SK-N-SH treated with all-trans-retinoic acid at 6 μM for 48 hours (cell line): ENCODE results near the gene ALK.

Source experiments
- ATAC-seq: fragments of 200-7000 bp; cut with Tn5 transposase; 3 replicates; pipeline ENCODE4 v1.9.1; 2020; ENCODE audit warnings: mild to moderate bottlenecking, moderate library complexity
- ARNTL ChIP-seq: fragments of 450-650 bp; formaldehyde crosslinking; IDR thresholded peaks from 2 replicates; pipeline ENCODE4 v1.5.0; 2020; ENCODE audit warnings: low read depth, mild to moderate bottlenecking, moderate library complexity, borderline replicate concordance
- BACH2 ChIP-seq: fragments of 250-450 bp; sonication (Bioruptor Pico); IDR thresholded peaks from 2 replicates; pipeline ENCODE4 v1.9.0; 2021; ENCODE audit warnings: mild to moderate bottlenecking, borderline replicate concordance
- CSRNP3 ChIP-seq: fragments of 250-450 bp; sonication (Bioruptor Pico); IDR thresholded peaks from 2 replicates; pipeline ENCODE4 v1.5.1; 2021; ENCODE audit warnings: mild to moderate bottlenecking, moderate library complexity
- ESRRG ChIP-seq: fragments of 250-450 bp; sonication (Bioruptor Pico); IDR thresholded peaks from 2 replicates; pipeline ENCODE4 v1.6.1; 2021; ENCODE audit warnings: mild to moderate bottlenecking
- GLIS3 ChIP-seq: fragments of 250-450 bp; sonication (Bioruptor Pico); IDR thresholded peaks from 2 replicates; pipeline ENCODE4 v1.5.0; 2020; ENCODE audit warnings: mild to moderate bottlenecking, moderate library complexity
- ISL1 ChIP-seq: fragments of 250-450 bp; sonication (Bioruptor Pico); IDR thresholded peaks from 2 replicates; pipeline ENCODE4 v2.1.2; 2022; ENCODE audit warnings: mild to moderate bottlenecking, moderate library complexity
- OSR1 ChIP-seq: fragments of 250-450 bp; sonication (Bioruptor Pico); IDR thresholded peaks from 2 replicates; pipeline ENCODE4 v1.8.0; 2022; ENCODE audit warnings: moderate library complexity, mild to moderate bottlenecking, inconsistent platforms
- PATZ1 ChIP-seq: fragments of 250-450 bp; sonication (Bioruptor Pico); IDR thresholded peaks from 2 replicates; pipeline ENCODE4 v1.8.0; 2020; ENCODE audit warnings: mild to moderate bottlenecking, moderate library complexity, borderline replicate concordance
- PPARA ChIP-seq: fragments of 250-450 bp; sonication (Bioruptor Pico); IDR thresholded peaks from 2 replicates; pipeline ENCODE4 v1.5.0; 2020; ENCODE audit warnings: mild to moderate bottlenecking, borderline replicate concordance
- RARB ChIP-seq: fragments of 250-450 bp; sonication (Bioruptor Pico); IDR thresholded peaks from 2 replicates; pipeline ENCODE4 v1.8.0; 2021; ENCODE audit warnings: mild to moderate bottlenecking, moderate library complexity
- SNAI2 ChIP-seq: fragments of 250-450 bp; sonication (Bioruptor Pico); IDR thresholded peaks from 2 replicates; pipeline ENCODE4 v1.5.0; 2020; ENCODE audit warnings: mild to moderate bottlenecking, moderate library complexity
- TCF4 ChIP-seq: fragments of 250-450 bp; sonication (Bioruptor Pico); IDR thresholded peaks from 2 replicates; pipeline ENCODE4 v1.8.0; 2021; ENCODE audit warnings: mild to moderate bottlenecking, moderate library complexity, borderline replicate concordance
- TOX ChIP-seq: fragments of 250-450 bp; sonication (Bioruptor Pico); IDR thresholded peaks from 2 replicates; pipeline ENCODE4 v1.8.0; 2021; ENCODE audit warnings: mild to moderate bottlenecking, moderate library complexity, borderline replicate concordance
- ZC3H10 ChIP-seq: fragments of 250-450 bp; sonication (Bioruptor Pico); IDR thresholded peaks from 2 replicates; pipeline ENCODE4 v1.5.1; 2021; ENCODE audit warnings: mild to moderate bottlenecking, moderate library complexity
- ZFP3 ChIP-seq: fragments of 250-450 bp; sonication (Bioruptor Pico); IDR thresholded peaks from 2 replicates; pipeline ENCODE4 v1.5.0; 2020; ENCODE audit warnings: mild to moderate bottlenecking, moderate library complexity
- ZFP30 ChIP-seq: fragments of 450-650 bp; formaldehyde crosslinking; IDR thresholded peaks from 2 replicates; pipeline ENCODE4 v1.5.0; 2022; ENCODE audit warnings: mild to moderate bottlenecking, moderate library complexity
- ZNF565 ChIP-seq: fragments of 450-650 bp; formaldehyde crosslinking; conservative IDR thresholded peaks from 2 replicates; pipeline ENCODE4 v1.5.0; 2020; ENCODE audit warnings: low read depth, mild to moderate bottlenecking, moderate library complexity
- ZNF70 ChIP-seq: fragments of 450-650 bp; formaldehyde crosslinking; IDR thresholded peaks from 2 replicates; pipeline ENCODE4 v1.5.0; 2020; ENCODE audit warnings: mild to moderate bottlenecking, moderate library complexity
- ZNF8 ChIP-seq: fragments of 450-650 bp; formaldehyde crosslinking; IDR thresholded peaks from 2 replicates; pipeline ENCODE4 v1.5.0; 2020; ENCODE audit warnings: mild to moderate bottlenecking, moderate library complexity
- TF ChIP-seq, protein P1 (sequence below): fragments of 250-450 bp; sonication (Bioruptor Pico); IDR thresholded peaks from 2 replicates; pipeline ENCODE4 v1.8.0; 2021; ENCODE audit warnings: low read depth, mild to moderate bottlenecking, moderate library complexity, borderline replicate concordance
- TF ChIP-seq, protein P2 (sequence below): fragments of 250-450 bp; sonication (Bioruptor Pico); IDR thresholded peaks from 2 replicates; pipeline ENCODE4 v1.5.1; 2020; ENCODE audit warnings: low read depth, mild to moderate bottlenecking, moderate library complexity

Gene ALK

GRCh38 chr2:29561628-29562027, 359.8 kb downstream of the ALK start:
- ATAC-seq, result no peak
- TF ChIP-seq PPARA (CRISPR knock-in tag) (no peak), GLIS3 (CRISPR knock-in tag) (no peak), ISL1 (CRISPR knock-in tag) (no peak), TCF4 (no peak), ARNTL (CRISPR knock-in tag) (no peak), ZNF565 (CRISPR knock-in tag) (no peak), TOX (CRISPR knock-in tag) (no peak)

GRCh38 chr2:29561181-29561580, 360.2 kb downstream of the ALK start:
- TF ChIP-seq ISL1 (CRISPR knock-in tag) (no peak), ZNF8 (no peak), ZNF565 (CRISPR knock-in tag) (no peak), CSRNP3 (CRISPR knock-in tag) (no peak), ZFP30 (CRISPR knock-in tag) (no peak), ZFP3 (no peak), RARB (no peak)
- TF ChIP-seq, protein P1, sequence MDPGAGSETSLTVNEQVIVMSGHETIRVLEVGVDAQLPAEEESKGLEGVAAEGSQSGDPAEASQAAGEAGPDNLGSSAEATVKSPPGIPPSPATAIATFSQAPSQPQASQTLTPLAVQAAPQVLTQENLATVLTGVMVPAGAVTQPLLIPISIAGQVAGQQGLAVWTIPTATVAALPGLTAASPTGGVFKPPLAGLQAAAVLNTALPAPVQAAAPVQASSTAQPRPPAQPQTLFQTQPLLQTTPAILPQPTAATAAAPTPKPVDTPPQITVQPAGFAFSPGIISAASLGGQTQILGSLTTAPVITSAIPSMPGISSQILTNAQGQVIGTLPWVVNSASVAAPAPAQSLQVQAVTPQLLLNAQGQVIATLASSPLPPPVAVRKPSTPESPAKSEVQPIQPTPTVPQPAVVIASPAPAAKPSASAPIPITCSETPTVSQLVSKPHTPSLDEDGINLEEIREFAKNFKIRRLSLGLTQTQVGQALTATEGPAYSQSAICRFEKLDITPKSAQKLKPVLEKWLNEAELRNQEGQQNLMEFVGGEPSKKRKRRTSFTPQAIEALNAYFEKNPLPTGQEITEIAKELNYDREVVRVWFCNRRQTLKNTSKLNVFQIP (CRISPR knock-in tag), result no peak
- no peak for ATAC-seq

- TF ChIP-seq ZNF565 (CRISPR knock-in tag) (no peak), ISL1 (CRISPR knock-in tag) (no peak), ZNF8 (no peak), PATZ1 (no peak), OSR1 (no peak), GLIS3 (CRISPR knock-in tag) (no peak), TOX (CRISPR knock-in tag) (no peak), RARB (no peak), ESRRG (CRISPR knock-in tag) (no peak), BACH2 (CRISPR knock-in tag) (no peak), ZC3H10 (no peak)
- TF ChIP-seq, protein P2, sequence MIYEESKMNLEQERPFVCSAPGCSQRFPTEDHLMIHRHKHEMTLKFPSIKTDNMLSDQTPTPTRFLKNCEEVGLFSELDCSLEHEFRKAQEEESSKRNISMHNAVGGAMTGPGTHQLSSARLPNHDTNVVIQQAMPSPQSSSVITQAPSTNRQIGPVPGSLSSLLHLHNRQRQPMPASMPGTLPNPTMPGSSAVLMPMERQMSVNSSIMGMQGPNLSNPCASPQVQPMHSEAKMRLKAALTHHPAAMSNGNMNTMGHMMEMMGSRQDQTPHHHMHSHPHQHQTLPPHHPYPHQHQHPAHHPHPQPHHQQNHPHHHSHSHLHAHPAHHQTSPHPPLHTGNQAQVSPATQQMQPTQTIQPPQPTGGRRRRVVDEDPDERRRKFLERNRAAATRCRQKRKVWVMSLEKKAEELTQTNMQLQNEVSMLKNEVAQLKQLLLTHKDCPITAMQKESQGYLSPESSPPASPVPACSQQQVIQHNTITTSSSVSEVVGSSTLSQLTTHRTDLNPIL (CRISPR knock-in tag), result no peak
- TF ChIP-seq, all 23 proteins: peak for 0
- ATAC-seq, result no peak
Measured at GRCh38 chr2:29560566-29560965, 360.8 kb downstream of the ALK start.

GRCh38 chr2:29560030-29560429, 361.4 kb downstream of the ALK start:
- peak; percentile 96 for TF ChIP-seq ZNF8
- TF ChIP-seq ZNF565 (CRISPR knock-in tag), result no peak
- no peak for ATAC-seq

DNA sequence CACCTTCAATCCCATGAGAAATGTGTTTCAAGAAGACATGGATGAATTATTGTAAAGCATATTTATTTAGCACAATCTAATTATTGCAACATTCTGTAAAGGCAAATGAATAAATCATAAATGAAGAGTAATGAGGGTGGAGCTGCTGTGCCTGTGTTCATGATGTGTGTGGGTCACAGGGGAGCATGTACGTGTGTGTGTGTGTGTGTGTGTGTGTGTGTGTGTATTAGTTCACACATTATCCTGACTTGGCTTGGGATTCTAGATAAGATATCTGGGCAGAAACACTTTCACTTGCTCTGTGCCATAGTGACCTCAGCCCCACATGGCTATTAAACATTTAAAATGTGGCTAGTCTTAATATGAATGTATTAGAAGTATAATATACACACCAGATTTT, 361.8 kb downstream of the ALK start:
- ATAC-seq, result no peak
- no peak for TF ChIP-seq ZNF8
- TF ChIP-seq TCF4, result no peak
- TF ChIP-seq RARB, result no peak
- no peak for TF ChIP-seq ZNF565 (CRISPR knock-in tag)
- no peak for TF ChIP-seq ESRRG (CRISPR knock-in tag)
- TF ChIP-seq ZFP30 (CRISPR knock-in tag), result no peak
- TF ChIP-seq PPARA (CRISPR knock-in tag), result no peak
- no peak for TF ChIP-seq PATZ1
- TF ChIP-seq, protein P1 (CRISPR knock-in tag), result no peak
- TF ChIP-seq SNAI2 (CRISPR knock-in tag), result no peak
- TF ChIP-seq TOX (CRISPR knock-in tag), result no peak
- no peak for TF ChIP-seq ARNTL (CRISPR knock-in tag)
- no peak for TF ChIP-seq ZNF70
